ENCODE measurements around the gene NBR1.

- no peak for TF ChIP-seq EZH2 (IDR thresholded peaks at IDR 0.05; ENCODE audit: borderline replicate concordance, low read length)
- TF ChIP-seq, protein P1, sequence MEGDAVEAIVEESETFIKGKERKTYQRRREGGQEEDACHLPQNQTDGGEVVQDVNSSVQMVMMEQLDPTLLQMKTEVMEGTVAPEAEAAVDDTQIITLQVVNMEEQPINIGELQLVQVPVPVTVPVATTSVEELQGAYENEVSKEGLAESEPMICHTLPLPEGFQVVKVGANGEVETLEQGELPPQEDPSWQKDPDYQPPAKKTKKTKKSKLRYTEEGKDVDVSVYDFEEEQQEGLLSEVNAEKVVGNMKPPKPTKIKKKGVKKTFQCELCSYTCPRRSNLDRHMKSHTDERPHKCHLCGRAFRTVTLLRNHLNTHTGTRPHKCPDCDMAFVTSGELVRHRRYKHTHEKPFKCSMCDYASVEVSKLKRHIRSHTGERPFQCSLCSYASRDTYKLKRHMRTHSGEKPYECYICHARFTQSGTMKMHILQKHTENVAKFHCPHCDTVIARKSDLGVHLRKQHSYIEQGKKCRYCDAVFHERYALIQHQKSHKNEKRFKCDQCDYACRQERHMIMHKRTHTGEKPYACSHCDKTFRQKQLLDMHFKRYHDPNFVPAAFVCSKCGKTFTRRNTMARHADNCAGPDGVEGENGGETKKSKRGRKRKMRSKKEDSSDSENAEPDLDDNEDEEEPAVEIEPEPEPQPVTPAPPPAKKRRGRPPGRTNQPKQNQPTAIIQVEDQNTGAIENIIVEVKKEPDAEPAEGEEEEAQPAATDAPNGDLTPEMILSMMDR (IDR thresholded peaks at IDR 0.05; ENCODE audit: low read length): no peak
Observed at GRCh38 chr17:43175213-43176118, 4.5 kb downstream of the NBR1 start.

Data from OCI-LY1 (cell line).